ENCODE results near the gene ELF4.
A peak's percentile ranks its signal among the peaks of the same experiment; 100 is the strongest.

ELF4 gene

DNA sequence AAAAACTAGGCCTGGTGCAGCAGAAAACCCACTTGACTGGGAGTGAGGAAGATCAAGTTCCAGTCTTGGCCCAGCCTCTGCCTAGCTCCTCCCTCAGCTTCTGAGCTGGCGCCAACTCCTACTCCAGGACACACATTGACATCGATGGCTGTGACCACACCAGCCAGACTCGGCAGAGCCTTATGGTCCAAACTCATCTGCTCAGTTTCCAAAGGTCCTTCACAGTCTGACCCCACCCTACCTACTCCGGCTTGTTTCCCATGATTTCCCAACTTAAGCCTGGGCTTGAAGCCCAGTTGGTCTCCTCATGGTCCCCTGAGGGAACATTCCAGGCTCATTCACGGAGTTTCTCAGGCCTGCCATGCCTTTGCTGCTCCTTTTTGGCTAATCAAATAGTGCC is 10.1 kb downstream of the ELF4 start:
- WGBS (ENCODE audit: extremely low coverage, insufficient coverage, insufficient read length) = no CpG with 5 or more reads among the region's 5 CpGs
- Histone ChIP-seq H3K79me1 (ENCODE audit: low read length) (peaks cover 9% of the 10 kb centered on the region), H3K27ac (ENCODE audit: low read depth, low read length) (no peak overlapping the region), H3K9ac (ENCODE audit: low read length) (no peak overlapping the region), H2BK120ac (ENCODE audit: insufficient read depth, low read length, poor library complexity) (no peak overlapping the region), H4K12ac (ENCODE audit: low read depth, low read length) (no peak overlapping the region), H2BK5ac (ENCODE audit: low read depth, low read length, poor library complexity) (no peak overlapping the region), H3K4me3 (ENCODE audit: low read depth, low read length) (no peak overlapping the region), H3K23ac (ENCODE audit: low read length) (no peak overlapping the region), H3K18ac (ENCODE audit: low read length) (no peak overlapping the region), H3K4ac (ENCODE audit: low read depth, low read length) (peak overlapping the region; percentile 47), H2AFZ (ENCODE audit: insufficient read depth, low read length, poor library complexity) (no peak overlapping the region), H4K8ac (ENCODE audit: low read depth, low read length) (no peak overlapping the region), H3K4me1 (ENCODE audit: control insufficient read depth in 1 of 2, insufficient read depth in 2 of 2, low read length in 2 of 2) (peaks cover 24 to 29% of the 10 kb centered on the region in 2 experiments), H3K36me3 (ENCODE audit: control insufficient read depth in 1 of 2, insufficient read depth in 2 of 2, low read length in 2 of 2) (no peaks in the 10 kb centered on the region), H3K14ac (ENCODE audit: low read length) (no peak overlapping the region), H3K9me3 (ENCODE audit: insufficient read depth, low read depth, low read length) (no peaks in the 10 kb centered on the region), H3K79me2 (ENCODE audit: control insufficient read depth, insufficient read depth, low read length, poor library complexity) (peaks cover 6% of the 10 kb centered on the region), H3K4me2 (ENCODE audit: low read length) (no peak overlapping the region), H2AK5ac (ENCODE audit: low read length) (no peak overlapping the region), H2BK12ac (ENCODE audit: low read length) (no peak overlapping the region), H4K91ac (ENCODE audit: low read depth, low read length) (peak overlapping the region; percentile 35), H3K27me3 (ENCODE audit: insufficient read depth, low read length) (no peaks in the 10 kb centered on the region)
- DNase-seq = peak; percentile 50 to 51

DNA sequence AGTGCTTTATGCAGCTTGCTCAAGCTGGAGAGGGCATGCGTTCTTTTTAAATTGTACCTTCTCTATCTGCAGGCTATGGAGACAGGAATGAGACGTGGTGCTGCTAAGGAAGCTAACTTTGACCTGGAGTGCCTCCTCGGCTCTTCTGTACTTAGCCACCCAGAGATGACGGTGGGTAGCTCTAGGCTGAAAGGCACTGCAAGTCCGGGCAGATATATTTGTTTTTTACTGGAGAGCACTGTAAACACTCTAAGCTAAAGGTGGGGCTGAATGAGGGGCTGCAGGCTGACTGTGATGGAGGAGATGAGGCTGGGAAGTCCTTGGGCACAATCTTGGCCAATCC is 12.1 kb downstream of the ELF4 start:
- Histone ChIP-seq H3K27ac (ENCODE audit: low read depth, low read length) (peak overlapping the region; percentile 84), H4K12ac (ENCODE audit: low read depth, low read length) (peak overlapping the region; percentile 51), H3K4me2 (ENCODE audit: low read length) (peak overlapping the region; percentile 16), H2BK12ac (ENCODE audit: low read length) (no peak overlapping the region), H3K23ac (ENCODE audit: low read length) (no peak overlapping the region), H2AK5ac (ENCODE audit: low read length) (peak overlapping the region; percentile 24), H3K9me3 (ENCODE audit: insufficient read depth, low read depth, low read length) (no peaks in the 10 kb centered on the region), H3K4me3 (ENCODE audit: low read depth, low read length) (no peak overlapping the region), H2AFZ (ENCODE audit: insufficient read depth, low read length, poor library complexity) (peak overlapping the region; percentile 3), H3K79me2 (ENCODE audit: control insufficient read depth, insufficient read depth, low read length, poor library complexity) (peaks cover 1% of the 10 kb centered on the region), H3K14ac (ENCODE audit: low read length) (peak overlapping the region; percentile 51), H2BK5ac (ENCODE audit: low read depth, low read length, poor library complexity) (peak overlapping the region; percentile 85), H3K4me1 (ENCODE audit: control insufficient read depth in 1 of 2, insufficient read depth in 2 of 2, low read length in 2 of 2) (peaks cover 22 to 27% of the 10 kb centered on the region in 2 experiments), H3K9ac (ENCODE audit: low read length) (no peak overlapping the region), H4K8ac (ENCODE audit: low read depth, low read length) (no peak overlapping the region), H4K91ac (ENCODE audit: low read depth, low read length) (peak overlapping the region; percentile 43), H2BK120ac (ENCODE audit: insufficient read depth, low read length, poor library complexity) (peak overlapping the region; percentile 66), H3K79me1 (ENCODE audit: low read length) (peaks cover 11% of the 10 kb centered on the region), H3K18ac (ENCODE audit: low read length) (peak overlapping the region; percentile 86), H3K4ac (ENCODE audit: low read depth, low read length) (peak overlapping the region; percentile 42), H3K36me3 (ENCODE audit: control insufficient read depth in 1 of 2, insufficient read depth in 2 of 2, low read length in 2 of 2) (peaks cover 3 to 4% of the 10 kb centered on the region in 2 experiments), H3K27me3 (ENCODE audit: insufficient read depth, low read length) (no peaks in the 10 kb centered on the region)
- WGBS (ENCODE audit: extremely low coverage, insufficient coverage, insufficient read length) = no CpG with 5 or more reads among the region's 5 CpGs
- no peak for DNase-seq

DNA sequence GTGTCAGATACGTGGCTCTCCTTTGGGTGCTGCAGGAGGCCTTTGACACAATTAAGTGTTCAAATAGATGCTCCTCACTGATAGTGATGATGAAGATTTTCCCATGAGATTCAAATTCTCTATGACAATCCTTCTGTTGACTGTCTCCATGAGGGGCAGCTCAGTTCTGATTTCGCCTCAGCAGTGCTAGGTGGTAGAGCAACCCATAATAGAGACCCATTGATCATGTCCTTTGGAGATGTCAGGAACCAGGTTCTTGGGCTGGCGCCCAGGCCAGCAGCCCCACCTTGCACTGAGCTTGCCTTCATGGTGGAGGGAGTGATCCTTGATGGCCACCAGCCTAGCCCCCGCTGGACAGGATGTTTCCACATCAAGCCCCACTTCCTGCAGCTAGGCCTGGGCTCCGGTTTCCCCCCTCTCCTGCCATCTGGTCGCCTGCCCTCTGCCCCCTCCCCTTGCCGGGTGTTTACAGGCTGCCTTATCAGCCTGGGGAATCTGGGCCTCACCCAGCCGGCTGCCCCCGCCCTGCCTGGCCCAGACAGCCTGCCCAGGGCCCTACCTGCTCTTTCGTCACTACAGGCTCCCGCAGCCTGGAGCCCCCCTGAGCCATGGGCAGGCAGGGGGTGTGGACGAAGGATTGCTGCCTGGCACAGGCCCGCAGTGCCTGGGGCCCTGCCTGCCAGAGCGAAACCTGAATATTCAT is 12.6 kb downstream of the ELF4 start:
- Histone ChIP-seq H3K4me3 (ENCODE audit: low read depth, low read length) (no peak overlapping the region), H3K79me1 (ENCODE audit: low read length) (peaks cover 11% of the 10 kb centered on the region), H3K27me3 (ENCODE audit: insufficient read depth, low read length) (no peaks in the 10 kb centered on the region), H2BK120ac (ENCODE audit: insufficient read depth, low read length, poor library complexity) (no peak overlapping the region), H3K27ac (ENCODE audit: low read depth, low read length) (peak overlapping the region; percentile 84), H3K4me1 (ENCODE audit: control insufficient read depth in 1 of 2, insufficient read depth in 2 of 2, low read length in 2 of 2) (peaks cover 22 to 27% of the 10 kb centered on the region in 2 experiments), H3K4ac (ENCODE audit: low read depth, low read length) (peak overlapping the region; percentile 64), H2BK12ac (ENCODE audit: low read length) (peak overlapping the region; percentile 77), H3K9me3 (ENCODE audit: insufficient read depth, low read depth, low read length) (no peaks in the 10 kb centered on the region), H4K12ac (ENCODE audit: low read depth, low read length) (no peak overlapping the region), H3K9ac (ENCODE audit: low read length) (no peak overlapping the region), H3K14ac (ENCODE audit: low read length) (no peak overlapping the region), H2AK5ac (ENCODE audit: low read length) (no peak overlapping the region), H3K23ac (ENCODE audit: low read length) (no peak overlapping the region), H3K4me2 (ENCODE audit: low read length) (no peak overlapping the region), H3K36me3 (ENCODE audit: control insufficient read depth in 1 of 2, insufficient read depth in 2 of 2, low read length in 2 of 2) (peaks cover 3 to 4% of the 10 kb centered on the region in 2 experiments), H3K18ac (ENCODE audit: low read length) (peak overlapping the region; percentile 86), H4K8ac (ENCODE audit: low read depth, low read length) (peak overlapping the region; percentile 25), H2AFZ (ENCODE audit: insufficient read depth, low read length, poor library complexity) (peak overlapping the region; percentile 3), H2BK5ac (ENCODE audit: low read depth, low read length, poor library complexity) (peak overlapping the region; percentile 85), H3K79me2 (ENCODE audit: control insufficient read depth, insufficient read depth, low read length, poor library complexity) (peaks cover 1% of the 10 kb centered on the region), H4K91ac (ENCODE audit: low read depth, low read length) (peak overlapping the region; percentile 43)
- peak; percentile 74 to 76 for DNase-seq
- no CpG with 5 or more reads among the region's 14 CpGs for WGBS (ENCODE audit: extremely low coverage, insufficient coverage, insufficient read length)

GRCh38 chrX:130095249-130096030 is 14.9 kb downstream of the ELF4 start:
- Histone ChIP-seq H4K8ac (ENCODE audit: low read depth, low read length) (no peak overlapping the region), H2BK120ac (ENCODE audit: insufficient read depth, low read length, poor library complexity) (no peak overlapping the region), H3K4ac (ENCODE audit: low read depth, low read length) (no peak overlapping the region), H3K23ac (ENCODE audit: low read length) (no peak overlapping the region), H3K79me1 (ENCODE audit: low read length) (peaks cover 11% of the 10 kb centered on the region), H3K36me3 (ENCODE audit: control insufficient read depth in 1 of 2, insufficient read depth in 2 of 2, low read length in 2 of 2) (peaks cover 3 to 4% of the 10 kb centered on the region in 2 experiments), H3K27ac (ENCODE audit: low read depth, low read length) (no peak overlapping the region), H3K27me3 (ENCODE audit: insufficient read depth, low read length) (no peaks in the 10 kb centered on the region), H3K4me3 (ENCODE audit: low read depth, low read length) (no peak overlapping the region), H4K12ac (ENCODE audit: low read depth, low read length) (no peak overlapping the region), H4K91ac (ENCODE audit: low read depth, low read length) (no peak overlapping the region), H3K79me2 (ENCODE audit: control insufficient read depth, insufficient read depth, low read length, poor library complexity) (peaks cover 1% of the 10 kb centered on the region), H2AFZ (ENCODE audit: insufficient read depth, low read length, poor library complexity) (no peak overlapping the region), H2AK5ac (ENCODE audit: low read length) (no peak overlapping the region), H3K4me2 (ENCODE audit: low read length) (no peak overlapping the region), H2BK12ac (ENCODE audit: low read length) (no peak overlapping the region), H3K18ac (ENCODE audit: low read length) (no peak overlapping the region), H2BK5ac (ENCODE audit: low read depth, low read length, poor library complexity) (no peak overlapping the region), H3K14ac (ENCODE audit: low read length) (no peak overlapping the region), H3K9me3 (ENCODE audit: insufficient read depth, low read depth, low read length) (no peaks in the 10 kb centered on the region), H3K9ac (ENCODE audit: low read length) (no peak overlapping the region), H3K4me1 (ENCODE audit: control insufficient read depth in 1 of 2, insufficient read depth in 2 of 2, low read length in 2 of 2) (peaks cover 32 to 38% of the 10 kb centered on the region in 2 experiments)
- no peak for DNase-seq
- WGBS (ENCODE audit: extremely low coverage, insufficient coverage, insufficient read length) = no CpG with 5 or more reads among the region's 6 CpGs
